NCI-H2227 (cell line): Measurements from ENCODE around the gene PTPA.

Experiments used
- DNase-seq: peaks from one replicate; lab custom pipeline; 2025; ENCODE audit not compliant: unreplicated experiment; lab: John Stamatoyannopoulos, UW

The PTPA gene

DNA sequence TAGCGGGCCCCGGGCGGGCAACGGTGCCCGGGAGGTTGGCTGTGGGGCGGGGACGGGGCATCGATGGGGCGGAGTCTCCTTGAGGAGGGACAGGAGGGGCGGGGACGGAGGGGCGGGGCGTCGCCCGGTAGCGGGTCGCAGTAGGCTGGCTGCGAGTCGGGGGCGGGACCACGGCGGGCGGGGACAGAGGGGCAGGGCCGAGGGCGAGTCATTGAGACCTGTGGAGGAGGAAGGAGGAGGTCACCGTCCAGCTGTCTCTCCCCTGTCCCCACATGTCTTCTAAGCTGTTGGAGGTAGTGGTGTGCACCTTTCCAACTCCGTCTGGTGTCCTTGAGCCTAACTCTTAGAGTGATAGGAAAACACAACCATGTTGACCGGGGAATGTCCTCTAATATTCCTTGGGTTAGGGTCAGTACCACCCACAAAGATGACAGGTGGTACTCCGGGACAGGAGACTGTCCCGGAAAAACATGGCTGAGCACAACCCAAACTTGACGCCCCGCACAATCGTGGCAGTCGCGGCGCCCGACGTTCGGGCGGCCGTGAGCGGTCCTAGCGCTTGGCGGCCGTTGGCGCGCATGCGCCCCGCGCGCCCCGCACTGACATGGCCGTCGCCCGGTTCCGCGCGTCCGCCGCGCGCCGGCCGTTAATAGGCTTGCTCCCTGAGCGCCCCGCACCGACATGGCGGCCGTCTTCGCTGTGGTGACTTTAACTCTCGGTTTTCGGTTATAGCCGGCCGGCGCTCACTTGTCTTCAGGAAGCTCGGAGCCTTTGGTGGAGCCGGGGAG is at the start of gene PTPA, which contains the start of gene CRAT:
Gene PTPA, plus strand, starts transcription at position 676 of the 788 bp plus-strand sequence. CDS start 186 bp downstream, outside the sequence.
Gene CRAT, minus strand, starts transcription at position 54 of the 788 bp plus-strand sequence. CDS start 284 bp downstream, outside the sequence.
- DNase-seq, result peak; percentile 91

DNA sequence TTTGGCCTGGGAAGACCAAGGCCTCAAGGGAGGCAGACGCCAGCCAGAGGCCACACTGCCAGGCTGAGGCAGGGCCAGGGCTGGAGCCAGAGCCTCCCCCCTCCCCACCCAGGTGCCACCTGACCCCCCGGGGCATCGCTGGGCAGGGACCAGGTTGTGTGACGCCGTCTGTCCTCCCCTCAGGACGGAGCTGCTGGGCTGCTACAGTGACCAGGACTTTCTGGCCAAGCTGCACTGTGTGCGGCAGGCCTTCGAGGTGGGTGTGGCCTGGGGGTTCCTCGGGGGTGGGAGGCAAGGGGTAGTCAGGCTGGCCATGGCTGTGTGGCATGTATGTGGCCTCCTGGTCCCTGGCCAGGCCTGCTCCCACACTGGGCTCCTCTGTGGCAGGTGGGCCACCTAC is 48.2 kb upstream of the PTPA start:
- no peak for DNase-seq

DNA sequence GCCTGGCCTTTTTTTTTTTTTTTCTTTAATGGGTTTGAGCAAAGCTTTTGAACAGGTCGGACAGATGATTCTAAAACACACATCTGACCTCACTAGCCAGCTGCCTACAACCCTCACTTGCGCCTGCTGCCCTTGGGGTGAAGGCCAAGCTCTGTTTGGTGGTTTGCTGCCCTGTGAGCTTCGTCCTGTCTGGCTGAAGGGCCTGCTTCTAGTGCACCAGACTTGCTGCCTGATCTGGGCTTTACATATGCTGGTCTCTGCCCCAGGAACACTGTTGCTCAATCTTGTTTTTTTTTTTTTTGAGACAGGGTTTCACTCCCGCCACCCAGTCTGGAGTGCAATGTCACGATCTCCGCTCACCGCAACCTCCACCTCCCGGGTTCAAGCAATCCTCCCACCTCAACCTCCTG is 46.7 kb upstream of the PTPA start:
- DNase-seq, result no peak

DNA sequence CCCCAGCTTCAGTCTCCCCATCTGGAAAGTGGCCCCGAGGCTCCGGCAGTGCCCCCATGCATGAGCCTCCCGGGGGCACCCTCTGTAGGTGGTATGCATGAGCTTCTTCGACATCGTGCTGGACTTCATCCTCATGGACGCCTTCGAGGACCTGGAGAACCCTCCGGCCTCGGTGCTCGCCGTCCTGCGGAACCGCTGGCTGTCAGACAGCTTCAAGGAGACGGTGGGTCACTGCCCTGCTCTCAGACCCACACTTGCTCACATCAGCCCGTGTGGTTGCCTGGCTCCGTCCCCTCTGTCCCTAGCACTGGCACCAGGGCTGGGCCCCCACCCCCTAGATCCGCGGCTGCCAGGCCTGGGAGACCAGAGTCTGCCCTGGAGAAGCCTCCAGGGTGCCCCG is 43.1 kb upstream of the PTPA start:
- DNase-seq, result no peak

DNA sequence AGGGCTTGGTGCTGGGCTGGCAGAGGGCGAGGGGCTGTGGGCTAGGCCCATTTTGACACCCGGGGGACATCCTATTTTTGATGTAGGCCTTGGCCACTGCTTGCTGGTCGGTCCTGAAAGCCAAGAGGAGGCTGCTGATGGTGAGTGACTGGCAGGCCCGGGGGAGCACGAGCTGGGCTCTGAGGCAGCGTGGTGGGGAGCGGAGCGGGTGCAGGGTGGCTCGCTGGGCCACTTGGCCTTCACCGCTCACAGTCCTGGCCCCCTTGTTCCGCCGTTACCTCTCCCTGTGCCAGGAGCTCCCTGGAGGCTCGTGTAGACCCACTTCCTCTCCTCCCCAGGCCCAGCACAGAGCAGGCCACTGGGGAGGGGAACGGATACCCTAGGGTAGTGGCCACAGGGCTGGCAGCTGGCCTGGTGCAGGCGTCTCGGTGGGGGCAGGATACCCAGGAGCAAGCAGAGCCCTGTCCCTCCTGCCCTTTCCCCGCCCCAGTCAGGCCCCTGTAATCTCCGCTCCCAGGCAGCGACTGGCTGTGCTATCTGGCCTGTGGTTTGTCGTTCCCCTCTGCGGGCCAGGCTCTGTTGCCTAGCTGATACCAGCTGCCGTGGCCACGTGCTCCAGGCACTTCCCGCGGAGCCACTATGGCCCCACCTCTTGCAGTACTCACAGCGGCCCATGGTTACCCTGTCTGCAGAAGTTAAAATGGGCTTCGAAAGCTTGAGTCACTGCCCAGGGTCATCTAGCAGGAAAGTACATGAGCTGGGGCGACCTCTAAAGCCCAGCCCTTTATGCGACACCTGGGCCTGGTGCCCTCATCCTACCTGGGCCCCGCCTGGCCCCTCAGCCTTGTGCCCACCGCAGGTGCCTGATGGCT is 42.0 kb upstream of the PTPA start:
- DNase-seq, result no peak

DNA sequence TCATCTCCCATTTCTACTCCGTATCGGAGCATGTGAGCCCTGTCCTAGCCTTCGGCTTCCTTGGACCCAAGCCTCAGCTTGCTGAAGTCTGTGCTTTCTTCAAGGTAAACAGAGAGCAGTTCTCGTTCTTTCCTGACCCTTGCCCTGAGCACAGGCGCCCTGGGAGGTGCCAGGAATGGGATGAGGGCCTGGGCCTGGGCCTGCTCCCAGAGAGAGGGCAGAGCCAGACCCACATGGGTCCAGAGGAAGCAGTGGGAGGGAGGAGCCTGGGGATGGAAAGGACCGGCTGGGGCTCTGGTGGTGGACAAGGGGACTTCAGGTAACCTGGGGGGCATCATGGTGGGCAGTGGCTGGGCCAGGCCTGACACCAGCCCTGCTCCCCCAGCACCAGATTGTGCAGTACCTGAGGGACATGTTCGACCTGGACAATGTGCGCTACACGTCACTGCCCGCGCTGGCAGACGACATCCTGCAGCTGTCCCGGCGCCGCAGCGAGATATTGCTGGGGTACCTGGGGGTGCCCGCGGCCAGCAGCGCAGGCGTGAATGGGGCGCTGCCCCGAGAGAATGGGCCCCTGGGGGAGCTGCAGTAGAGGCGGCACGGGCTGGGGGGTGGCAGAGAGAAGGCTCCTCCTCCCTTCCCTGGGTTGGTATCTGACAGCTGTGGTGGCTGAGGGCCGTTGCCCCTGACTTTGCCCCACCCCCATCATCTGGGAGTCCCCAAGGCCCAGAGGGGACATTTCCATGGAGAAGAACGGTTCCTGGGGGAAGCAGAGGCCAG is 41.2 kb upstream of the PTPA start:
- DNase-seq, result no peak

DNA sequence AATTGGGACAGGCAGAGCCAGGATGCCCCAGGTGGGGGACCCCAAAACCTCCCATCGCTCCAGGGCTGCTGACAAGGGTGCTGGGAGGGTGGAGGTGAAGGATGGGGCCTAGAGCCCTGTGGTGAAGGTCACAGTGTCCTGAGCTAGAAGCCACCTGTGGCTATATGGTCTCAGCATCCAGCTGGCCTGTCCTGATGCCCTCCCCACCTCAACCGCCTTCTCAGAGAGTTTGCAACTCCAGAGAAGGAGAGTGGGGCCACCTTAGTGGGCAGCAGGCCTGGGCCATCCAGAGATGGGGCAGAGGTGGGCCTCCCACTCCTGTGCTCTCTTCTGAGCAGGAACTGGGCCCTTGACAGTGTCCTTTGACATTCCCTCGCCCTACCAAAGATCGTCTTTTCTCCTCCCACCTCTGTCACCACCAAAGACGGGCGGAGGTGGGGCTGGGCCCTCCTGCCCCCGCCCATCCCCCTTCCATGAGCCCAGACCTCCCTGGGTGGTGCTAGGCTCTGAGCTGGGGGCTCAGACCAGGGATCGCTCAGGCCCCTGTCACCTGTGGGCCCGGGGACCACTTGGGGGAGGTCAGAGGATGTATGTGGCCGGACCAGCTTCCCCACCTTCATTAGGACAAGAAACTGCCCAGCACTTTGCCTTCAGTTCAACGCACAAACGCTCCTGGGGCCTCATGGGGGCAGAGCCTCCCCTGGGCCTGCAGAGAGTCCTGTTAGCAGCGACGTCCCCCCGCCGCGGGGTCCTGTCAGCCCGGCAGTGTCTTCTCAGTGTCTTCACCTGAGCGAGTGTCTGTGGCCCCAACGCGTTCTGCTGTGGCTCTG is 40.3 kb upstream of the PTPA start:
- DNase-seq, result no peak

DNA sequence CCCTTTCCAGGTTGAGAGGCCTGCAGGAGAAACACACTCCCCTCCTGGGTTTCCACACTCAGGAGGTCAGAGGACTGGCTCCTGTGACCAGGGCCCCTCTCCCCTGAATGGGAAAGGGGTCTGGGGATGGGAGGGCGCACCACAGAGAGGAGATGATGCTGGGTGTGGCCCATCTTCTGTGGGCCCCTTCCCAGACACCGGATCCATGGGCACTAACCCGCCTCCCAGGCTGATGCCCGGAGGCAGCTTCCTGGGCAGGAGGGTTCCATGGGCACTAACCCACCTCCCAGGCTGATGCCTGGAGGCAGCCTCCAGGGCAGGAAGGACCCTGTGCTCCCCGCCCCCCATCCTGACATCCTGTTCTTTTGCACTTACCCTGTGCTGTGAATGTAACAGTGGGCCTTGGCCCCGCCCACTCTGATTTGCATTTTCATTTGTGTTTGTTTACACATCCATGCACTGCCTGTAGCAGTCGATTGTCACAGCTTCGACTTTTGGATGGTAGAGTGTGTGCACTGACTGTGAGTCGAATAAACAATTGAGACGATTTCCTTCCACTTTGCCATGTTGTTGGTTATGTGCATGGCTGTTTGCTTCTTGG is 39.6 kb upstream of the PTPA start:
- no peak for DNase-seq

DNA sequence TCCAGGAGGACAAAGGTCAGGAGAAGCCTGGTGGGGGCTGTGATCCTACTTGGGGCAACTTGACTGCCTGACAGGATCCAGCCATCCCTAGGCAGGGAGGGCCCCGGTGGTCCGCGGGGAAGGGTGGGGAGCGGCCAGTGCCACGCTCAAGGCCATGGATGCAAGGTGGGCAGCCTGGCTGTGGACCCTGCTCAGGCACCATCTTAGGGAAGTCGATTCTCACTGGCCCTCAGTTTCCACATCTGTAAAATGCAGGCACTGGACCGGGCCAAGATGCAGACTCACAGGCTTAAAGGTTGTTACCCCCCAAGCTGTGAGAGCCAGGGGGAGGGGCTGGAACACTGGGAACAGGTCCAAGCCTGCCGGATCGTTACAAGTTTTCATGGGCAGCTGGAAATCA is 39.0 kb upstream of the PTPA start:
- DNase-seq, result no peak

DNA sequence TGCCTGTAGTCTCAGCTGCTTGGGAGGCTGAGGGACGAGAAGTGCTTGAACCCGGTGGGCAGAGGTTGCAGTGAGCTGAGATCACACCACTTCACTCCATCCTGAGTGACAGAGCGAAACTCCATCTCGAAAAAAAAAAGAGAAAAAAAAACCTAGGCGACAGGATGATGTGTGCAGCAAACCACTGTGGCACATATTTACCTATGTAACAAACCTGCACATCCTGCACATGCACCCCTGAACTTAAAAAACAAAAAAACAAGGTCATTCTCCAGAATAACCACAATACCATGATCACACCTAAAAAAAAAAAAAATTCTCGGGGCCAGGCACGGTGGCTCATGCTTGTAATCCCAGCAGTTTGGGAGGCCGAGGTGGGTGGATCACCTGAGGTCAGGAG is 37.8 kb upstream of the PTPA start:
- no peak for DNase-seq

DNA sequence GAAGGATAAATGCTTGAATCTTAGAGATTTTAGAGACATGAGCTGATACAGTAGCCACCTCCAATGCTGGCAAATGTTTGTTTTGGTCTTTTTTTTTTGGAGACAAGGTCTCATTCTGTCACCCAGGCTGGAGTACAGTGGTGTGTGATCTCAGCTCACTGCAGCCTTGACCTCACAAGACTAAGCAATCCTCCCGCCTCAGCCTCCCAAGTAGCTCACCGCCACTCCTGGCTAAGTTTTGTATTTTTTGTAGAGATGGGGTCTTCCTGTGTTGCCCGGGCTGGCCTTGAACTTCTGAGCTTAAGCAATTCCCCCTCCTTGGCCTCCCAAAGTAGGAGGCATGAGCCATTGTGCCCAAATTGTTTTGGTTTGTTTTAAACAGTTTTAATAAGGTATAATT is 37.1 kb upstream of the PTPA start:
- no peak for DNase-seq

DNA sequence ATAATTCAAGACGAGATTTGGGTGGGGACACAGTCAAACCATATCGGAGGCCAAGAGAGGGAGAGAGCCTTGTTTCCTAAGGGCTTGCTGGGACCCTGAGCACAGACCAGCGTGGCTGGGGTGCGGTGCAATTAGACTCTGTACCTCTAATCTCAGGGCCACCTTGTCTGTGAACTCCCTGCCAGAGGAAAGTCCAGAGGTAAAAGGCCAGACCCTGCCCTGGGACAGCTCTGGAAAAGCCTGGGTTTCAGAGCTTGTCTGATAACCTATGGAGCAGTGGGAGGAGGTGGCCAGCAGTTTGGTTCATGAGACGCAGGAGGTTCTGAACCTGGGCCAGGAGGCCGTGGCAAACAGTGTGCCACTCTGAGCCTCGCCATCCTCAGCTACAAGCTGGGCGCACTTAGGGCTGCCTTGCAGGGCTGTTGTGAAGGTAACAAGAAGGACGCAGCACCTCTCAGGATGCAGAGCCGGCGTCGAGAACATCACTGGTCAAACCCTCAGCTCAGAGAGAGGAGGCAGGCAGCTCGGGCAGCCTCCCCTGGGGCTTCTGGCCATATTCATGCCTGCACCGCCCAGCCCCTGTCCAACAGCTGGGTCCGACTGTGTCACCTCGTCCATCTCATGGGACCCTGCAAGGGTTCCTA is 35.1 kb upstream of the PTPA start:
- no peak for DNase-seq

DNA sequence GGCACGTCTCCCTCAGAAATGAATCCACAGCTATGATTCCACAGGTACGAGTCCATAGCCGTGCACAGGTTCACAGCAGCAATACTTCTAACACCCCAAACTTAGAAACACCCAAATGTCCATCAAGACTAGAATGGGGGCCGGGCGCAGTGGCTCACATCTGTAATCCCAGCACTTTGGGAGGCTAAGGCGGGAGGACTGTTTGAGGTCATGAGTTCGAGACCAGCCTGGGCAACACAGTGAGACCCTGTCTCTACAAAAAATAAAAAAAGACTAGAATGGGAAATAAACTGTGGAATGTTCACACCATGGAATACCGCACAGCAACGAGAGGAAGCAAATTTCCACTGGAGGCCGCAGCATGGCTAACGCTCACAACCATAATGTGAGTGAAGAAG is 34.6 kb upstream of the PTPA start:
- DNase-seq, result no peak

DNA sequence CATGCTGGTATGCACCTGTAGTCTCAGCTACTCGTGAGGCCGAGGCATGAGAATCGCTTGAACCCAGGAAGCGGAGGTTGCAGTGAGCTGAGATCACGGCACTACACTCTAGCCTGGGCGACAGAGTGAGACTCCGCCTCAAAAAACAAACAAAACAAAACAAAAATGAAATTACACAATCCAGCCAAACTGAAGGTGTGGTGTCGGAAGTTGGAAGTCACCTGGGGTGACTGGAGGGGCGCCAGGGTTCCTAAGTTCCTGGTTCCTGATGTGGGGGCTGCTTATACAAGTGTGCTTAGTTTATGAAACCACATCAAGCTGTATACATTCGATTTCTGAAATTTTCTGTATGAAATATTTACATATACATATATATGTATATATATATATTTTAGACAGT is 34.0 kb upstream of the PTPA start:
- no peak for DNase-seq

DNA sequence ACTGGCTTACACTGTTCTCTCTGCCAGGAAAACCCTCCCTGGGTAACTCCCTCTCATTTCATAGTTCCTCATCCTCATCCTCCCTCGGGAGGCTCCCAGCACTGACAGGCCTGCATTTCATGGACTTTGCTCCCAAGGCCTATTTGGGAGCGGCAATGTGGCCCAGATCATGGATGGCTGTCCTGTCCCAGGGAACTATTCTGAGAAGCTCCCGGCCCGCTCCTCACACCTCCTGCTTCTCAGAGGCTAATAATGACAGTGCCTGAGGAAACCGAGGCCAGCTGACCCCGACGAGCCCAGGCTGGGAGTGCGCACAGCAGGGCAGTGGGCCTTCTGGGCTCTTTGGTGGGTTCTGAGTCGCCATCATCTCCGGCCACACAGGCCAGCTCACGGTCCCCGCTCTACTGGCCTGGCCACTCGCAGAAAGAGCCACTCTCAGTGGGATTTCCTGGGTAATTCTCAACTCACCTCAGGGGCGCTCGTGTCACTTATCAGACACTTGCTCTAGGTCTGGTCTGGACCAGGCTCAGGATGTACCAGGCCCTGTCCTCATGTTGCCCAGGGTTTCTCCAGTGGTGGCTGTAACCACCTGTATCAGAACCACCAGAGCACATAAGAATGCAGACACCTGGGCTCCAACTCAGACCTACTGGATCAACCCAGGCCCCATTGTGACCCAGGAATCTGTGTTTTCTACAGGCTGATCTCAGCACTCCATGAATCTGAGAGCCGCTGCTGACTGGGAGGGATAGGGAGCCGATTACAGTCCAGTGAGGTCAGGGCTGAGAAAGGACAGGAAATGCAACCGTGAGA is 32.3 kb upstream of the PTPA start:
- no peak for DNase-seq

DNA sequence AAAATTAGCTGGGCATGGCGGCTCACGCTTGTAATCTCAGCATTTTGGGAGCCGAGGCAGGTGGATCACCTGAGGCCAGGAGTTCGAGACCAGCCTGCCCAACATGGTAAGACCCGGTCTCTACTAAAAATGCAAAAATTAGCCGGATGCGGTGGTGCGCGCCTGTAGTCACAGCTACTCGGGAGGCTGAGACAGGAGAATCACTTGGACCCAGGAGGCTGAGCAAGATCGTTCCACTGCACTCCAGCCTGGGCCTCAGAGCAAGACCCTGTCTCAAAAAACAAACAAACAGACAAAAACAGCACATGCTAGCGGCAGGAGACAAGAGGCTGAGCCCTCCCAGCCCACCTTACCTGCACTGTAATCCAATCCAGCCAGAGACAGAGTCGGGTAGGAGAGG is 31.4 kb upstream of the PTPA start:
- no peak for DNase-seq

DNA sequence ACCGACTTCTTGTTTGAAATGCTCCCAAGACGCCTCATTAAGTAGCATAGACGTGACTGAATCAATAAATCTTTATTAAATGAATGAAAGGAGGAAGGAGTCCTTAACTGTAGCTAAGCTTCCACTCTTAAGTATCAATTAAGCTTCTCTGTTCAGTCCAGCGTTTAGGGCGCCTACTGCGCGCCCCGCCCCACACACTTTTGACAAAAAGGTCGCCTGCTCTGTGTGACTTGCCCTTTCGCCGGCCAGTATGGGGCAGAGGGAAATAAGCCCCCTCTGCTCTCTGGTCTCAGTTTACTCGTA is 31.0 kb upstream of the PTPA start:
- no peak for DNase-seq

DNA sequence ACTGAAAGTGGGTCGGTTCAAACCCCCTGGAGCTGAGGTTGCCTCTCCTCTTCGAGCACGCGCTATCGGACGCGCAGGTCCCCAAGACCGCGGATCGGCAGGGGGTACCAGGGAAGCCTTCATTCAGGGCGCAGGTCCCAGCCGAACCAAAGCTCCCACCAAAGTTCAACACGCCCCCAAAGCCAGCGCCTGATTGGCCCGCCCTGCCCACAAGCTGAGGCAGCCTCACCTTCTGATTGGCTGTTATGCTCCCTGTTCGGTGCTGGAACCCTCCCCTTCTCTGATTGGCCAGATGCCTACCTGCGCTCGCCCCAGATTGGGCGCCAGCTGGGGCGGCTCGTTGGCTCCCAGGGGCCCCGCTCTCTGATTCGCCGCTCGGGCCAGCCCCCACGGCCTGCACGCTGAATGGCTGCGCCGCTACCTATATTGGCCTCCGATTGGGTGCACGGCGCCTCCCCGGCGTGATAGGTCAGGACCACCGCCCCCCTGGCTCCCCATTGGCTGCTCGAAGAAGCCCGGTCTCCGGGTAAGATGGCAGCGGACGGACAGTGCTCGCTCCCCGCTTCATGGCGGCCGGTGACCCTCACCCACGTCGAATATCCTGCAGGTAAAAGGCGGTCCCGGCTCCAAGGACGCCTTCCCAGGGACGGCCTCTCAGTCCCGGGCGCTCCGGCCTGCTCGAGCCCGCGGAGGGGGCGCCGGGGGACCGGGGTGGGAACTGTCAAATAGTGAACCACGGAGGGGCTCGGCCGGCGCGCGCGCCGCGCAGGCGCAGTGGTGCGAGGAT is 30.4 kb upstream of the PTPA start, which contains the start of gene DOLPP1:
Gene DOLPP1, plus strand, starts transcription at position 511 of the 787 bp plus-strand sequence. Its CDS starts 21 bp downstream, at position 532.
- peak; percentile 98 for DNase-seq
